HepG2 (cell line): ENCODE data around the gene MB21D2.

Experiments
- NFIC ChIP-seq: IDR thresholded peaks from 2 replicates; pipeline ENCODE4 v1.6.1; 2012; ENCODE audit warnings: mild to moderate bottlenecking, low read length, inconsistent platforms
- POLR2A ChIP-seq, 2 experiments: IDR thresholded peaks; 2 replicates each; pipeline ENCODE4 v1.6.1; 2011; ENCODE audit warnings: low read depth in 2 of 2, low read length in 2 of 2, mild to moderate bottlenecking in 1 of 2, moderate library complexity in 1 of 2; ENCODE audit not compliant: insufficient read depth in 1 of 2
- RFX5 ChIP-seq: IDR thresholded peaks from 2 replicates; pipeline ENCODE4 v1.6.1; 2011; ENCODE audit warnings: low read depth, low read length, improper control_type of control experiment
- SP4 ChIP-seq: sonication (generic); formaldehyde crosslinking; IDR thresholded peaks from 2 replicates; pipeline ENCODE4 v1.8.1; 2023; ENCODE audit warnings: mild to moderate bottlenecking, missing genetic modification reagents
- YY1 ChIP-seq: IDR thresholded peaks from 2 replicates; pipeline ENCODE4 v1.6.1; 2011; ENCODE audit warnings: low read length, low read depth, moderate library complexity, mild to moderate bottlenecking; ENCODE audit not compliant: insufficient read depth, insufficient replicate concordance
- ZFX ChIP-seq: sonication (generic); formaldehyde crosslinking; IDR thresholded peaks from 2 replicates; pipeline ENCODE4 v1.4.0; 2020; ENCODE audit warnings: mild to moderate bottlenecking, low read depth, missing genetic modification reagents, moderate library complexity
- ZNF282 ChIP-seq: fragments of 450-650 bp; IDR thresholded peaks from 2 replicates; pipeline ENCODE4 v1.6.1; 2018; ENCODE audit not compliant: partially characterized antibody
- ZNF335 ChIP-seq: sonication (generic); formaldehyde crosslinking; IDR thresholded peaks from 2 replicates; pipeline ENCODE4 v1.4.0; 2020; ENCODE audit warnings: missing genetic modification reagents
- ZNF552 ChIP-seq: sonication (generic); formaldehyde crosslinking; IDR thresholded peaks from 2 replicates; pipeline ENCODE4 v1.9.0; 2022; ENCODE audit warnings: missing genetic modification reagents, mild to moderate bottlenecking, borderline replicate concordance
- ZNF557 ChIP-seq: sonication (generic); formaldehyde crosslinking; IDR thresholded peaks from 2 replicates; pipeline ENCODE4 v1.4.0; 2020; ENCODE audit warnings: missing genetic modification reagents
- TF ChIP-seq, protein P1 (sequence below): sonication (generic); formaldehyde crosslinking; IDR thresholded peaks from 2 replicates; pipeline ENCODE4 v1.4.0; 2020; ENCODE audit warnings: missing genetic modification reagents
- TF ChIP-seq, protein P2 (sequence below): sonication (generic); formaldehyde crosslinking; IDR thresholded peaks from 2 replicates; pipeline ENCODE4 v1.5.0; 2020; ENCODE audit warnings: mild to moderate bottlenecking, missing genetic modification reagents, moderate library complexity

DNA sequence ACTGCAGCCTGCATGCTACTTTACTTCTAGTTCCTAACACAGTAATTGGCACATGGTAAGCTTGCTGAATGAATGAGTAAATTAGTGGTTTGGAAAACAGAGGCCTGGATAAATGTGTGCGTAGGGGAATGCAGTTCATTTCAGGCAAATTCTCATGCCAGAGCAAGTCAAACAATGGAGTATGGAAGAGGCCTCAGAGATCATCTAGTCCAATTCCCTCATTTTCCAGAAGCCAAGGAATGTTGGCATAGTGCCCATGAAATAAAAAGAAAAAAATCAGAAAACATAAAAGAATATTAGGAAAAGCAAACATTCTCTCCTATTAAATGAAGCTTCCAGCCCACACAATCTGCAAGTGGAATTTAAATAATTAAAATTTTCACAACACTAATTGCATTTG is 92.4 kb downstream of the MB21D2 start:
- no peak for TF ChIP-seq SP4 (CRISPR knock-in tag)
- TF ChIP-seq ZFX (CRISPR knock-in tag), result no peak
- TF ChIP-seq ZNF552 (CRISPR knock-in tag), result no peak
- TF ChIP-seq ZNF282, result no peak
- no peak for TF ChIP-seq ZNF335 (CRISPR knock-in tag)
- TF ChIP-seq, protein P1, sequence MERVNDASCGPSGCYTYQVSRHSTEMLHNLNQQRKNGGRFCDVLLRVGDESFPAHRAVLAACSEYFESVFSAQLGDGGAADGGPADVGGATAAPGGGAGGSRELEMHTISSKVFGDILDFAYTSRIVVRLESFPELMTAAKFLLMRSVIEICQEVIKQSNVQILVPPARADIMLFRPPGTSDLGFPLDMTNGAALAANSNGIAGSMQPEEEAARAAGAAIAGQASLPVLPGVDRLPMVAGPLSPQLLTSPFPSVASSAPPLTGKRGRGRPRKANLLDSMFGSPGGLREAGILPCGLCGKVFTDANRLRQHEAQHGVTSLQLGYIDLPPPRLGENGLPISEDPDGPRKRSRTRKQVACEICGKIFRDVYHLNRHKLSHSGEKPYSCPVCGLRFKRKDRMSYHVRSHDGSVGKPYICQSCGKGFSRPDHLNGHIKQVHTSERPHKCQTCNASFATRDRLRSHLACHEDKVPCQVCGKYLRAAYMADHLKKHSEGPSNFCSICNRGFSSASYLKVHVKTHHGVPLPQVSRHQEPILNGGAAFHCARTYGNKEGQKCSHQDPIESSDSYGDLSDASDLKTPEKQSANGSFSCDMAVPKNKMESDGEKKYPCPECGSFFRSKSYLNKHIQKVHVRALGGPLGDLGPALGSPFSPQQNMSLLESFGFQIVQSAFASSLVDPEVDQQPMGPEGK (CRISPR knock-in tag), result no peak
- TF ChIP-seq, protein P2, sequence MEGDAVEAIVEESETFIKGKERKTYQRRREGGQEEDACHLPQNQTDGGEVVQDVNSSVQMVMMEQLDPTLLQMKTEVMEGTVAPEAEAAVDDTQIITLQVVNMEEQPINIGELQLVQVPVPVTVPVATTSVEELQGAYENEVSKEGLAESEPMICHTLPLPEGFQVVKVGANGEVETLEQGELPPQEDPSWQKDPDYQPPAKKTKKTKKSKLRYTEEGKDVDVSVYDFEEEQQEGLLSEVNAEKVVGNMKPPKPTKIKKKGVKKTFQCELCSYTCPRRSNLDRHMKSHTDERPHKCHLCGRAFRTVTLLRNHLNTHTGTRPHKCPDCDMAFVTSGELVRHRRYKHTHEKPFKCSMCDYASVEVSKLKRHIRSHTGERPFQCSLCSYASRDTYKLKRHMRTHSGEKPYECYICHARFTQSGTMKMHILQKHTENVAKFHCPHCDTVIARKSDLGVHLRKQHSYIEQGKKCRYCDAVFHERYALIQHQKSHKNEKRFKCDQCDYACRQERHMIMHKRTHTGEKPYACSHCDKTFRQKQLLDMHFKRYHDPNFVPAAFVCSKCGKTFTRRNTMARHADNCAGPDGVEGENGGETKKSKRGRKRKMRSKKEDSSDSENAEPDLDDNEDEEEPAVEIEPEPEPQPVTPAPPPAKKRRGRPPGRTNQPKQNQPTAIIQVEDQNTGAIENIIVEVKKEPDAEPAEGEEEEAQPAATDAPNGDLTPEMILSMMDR (CRISPR knock-in tag), result no peak
- TF ChIP-seq RFX5, result no peak
- TF ChIP-seq NFIC, result no peak
- TF ChIP-seq POLR2A (IDR thresholded peaks at IDR 0.05; ENCODE audit: insufficient read depth in 1 of 2, low read depth in 2 of 2, low read length in 2 of 2), result no peak
- TF ChIP-seq ZNF557, result no peak
- no peak for TF ChIP-seq YY1
